Gastrocnemius medialis (tissue), 4 donors: ENCODE data around the gene ZBTB21.

Experiments
- POLR2A ChIP-seq, 2 donors: fragments of 450-650 bp; IDR thresholded peaks; one replicate each; pipeline ENCODE4 v1.6.1; 2017; ENCODE audit warnings: antibody characterized with exemption in 2 of 2, mild to moderate bottlenecking in 2 of 2, moderate library complexity in 2 of 2
- TF ChIP-seq, protein P1 (sequence below), 5 experiments: fragments of 450-650 bp in 3 of 5; fragments of 200-600 bp in 2 of 5; sonication (generic) in 2 of 5; IDR thresholded peaks in 4 of 5; conservative IDR thresholded peaks in 1 of 5; 1 replicate in 4 of 5; 2 replicates in 1 of 5; pipeline ENCODE4 v1.5.1; 2016 to 2019; ENCODE audit warnings: antibody characterized with exemption in 5 of 5, mild to moderate bottlenecking in 3 of 5, moderate library complexity in 3 of 5

DNA sequence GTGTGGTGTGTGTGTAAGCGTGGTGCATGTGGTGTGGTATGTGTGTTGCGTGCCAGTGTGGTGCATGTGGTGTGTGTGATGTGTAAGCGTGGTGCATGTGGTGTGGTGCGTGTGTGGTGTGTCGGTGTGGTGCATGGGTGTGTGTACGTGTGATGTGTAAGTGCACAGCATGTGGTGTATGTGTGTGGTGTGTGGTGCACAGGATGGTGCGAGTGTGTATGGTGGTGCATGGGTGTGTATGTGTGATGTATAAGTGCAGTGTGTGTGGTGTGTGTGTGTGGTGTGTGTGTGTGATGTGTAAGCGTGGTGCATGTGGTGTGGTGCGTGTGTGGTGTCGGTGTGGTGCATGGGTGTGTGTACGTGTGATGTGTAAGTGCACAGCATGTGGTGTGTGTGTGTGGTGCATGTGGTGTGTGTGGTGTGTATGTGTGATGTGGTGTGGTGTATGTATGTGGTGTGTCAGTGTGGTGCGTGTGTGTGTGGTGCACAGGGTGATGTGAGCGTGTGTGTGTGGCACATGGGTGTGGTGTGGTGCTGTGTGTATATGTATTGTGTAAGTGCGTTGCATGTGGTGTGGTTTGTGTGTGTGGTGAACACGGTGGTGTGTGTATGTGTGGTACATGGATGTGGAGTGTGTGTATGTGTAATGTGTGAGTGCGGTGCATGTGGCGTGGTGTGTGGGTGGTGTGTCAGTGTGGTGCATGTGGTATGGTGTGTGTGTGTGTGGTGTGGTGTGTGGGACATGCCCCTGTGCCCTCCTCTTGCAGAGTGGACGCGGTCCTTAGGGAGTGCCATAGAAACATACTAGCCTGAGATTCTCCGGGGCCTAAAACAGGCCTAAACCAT lies 55.3 kb downstream of the ZBTB21 start:
- TF ChIP-seq, protein P1, sequence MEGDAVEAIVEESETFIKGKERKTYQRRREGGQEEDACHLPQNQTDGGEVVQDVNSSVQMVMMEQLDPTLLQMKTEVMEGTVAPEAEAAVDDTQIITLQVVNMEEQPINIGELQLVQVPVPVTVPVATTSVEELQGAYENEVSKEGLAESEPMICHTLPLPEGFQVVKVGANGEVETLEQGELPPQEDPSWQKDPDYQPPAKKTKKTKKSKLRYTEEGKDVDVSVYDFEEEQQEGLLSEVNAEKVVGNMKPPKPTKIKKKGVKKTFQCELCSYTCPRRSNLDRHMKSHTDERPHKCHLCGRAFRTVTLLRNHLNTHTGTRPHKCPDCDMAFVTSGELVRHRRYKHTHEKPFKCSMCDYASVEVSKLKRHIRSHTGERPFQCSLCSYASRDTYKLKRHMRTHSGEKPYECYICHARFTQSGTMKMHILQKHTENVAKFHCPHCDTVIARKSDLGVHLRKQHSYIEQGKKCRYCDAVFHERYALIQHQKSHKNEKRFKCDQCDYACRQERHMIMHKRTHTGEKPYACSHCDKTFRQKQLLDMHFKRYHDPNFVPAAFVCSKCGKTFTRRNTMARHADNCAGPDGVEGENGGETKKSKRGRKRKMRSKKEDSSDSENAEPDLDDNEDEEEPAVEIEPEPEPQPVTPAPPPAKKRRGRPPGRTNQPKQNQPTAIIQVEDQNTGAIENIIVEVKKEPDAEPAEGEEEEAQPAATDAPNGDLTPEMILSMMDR (IDR thresholded peaks at IDR 0.05 in 4 of 5, conservative IDR thresholded peaks at IDR 0.05 in 1 of 5) = no peak
- no peak for TF ChIP-seq POLR2A (IDR thresholded peaks at IDR 0.05)
